Measurements from ENCODE around the gene KDM6A. TPM values are rescaled to one million over a fixed set of nuclear protein-coding genes. Genes with fewer than 3 reads are reported as not detected.
"Not testable (repeated sequence)": the region's sequence is repeated elsewhere in the genome, so short reads cannot be mapped to it uniquely, and the experiment has no call there.

Gene KDM6A
- polyA plus RNA-seq, 1 experiment: 9.9 TPM

- ChIA-PET POLR2A (no interaction called here), CTCF (no interaction called here)
- Histone ChIP-seq H3K9me3 (ENCODE audit: control insufficient read depth, insufficient read depth, low read length) (peaks cover 2% of the 10 kb centered on the region; the same call in 1 of the 2 replicates), H3K4me3 (ENCODE audit: low read depth, low read length) (no peak overlapping the region), H3K27me3 (ENCODE audit: control insufficient read depth, insufficient read depth, low read length) (no peaks in the 10 kb centered on the region), H3K27ac (ENCODE audit: low read depth, low read length) (no peak overlapping the region)
- TF ChIP-seq CTCF (IDR thresholded peaks at IDR 0.05; ENCODE audit: low read depth, low read length): peak; percentile 35
- DNase-seq (ENCODE audit: low read depth, low spot score): no peak
These were observed 31.6 kb downstream of the KDM6A start for GRCh38 chrX:44904542-44905115.

- Histone ChIP-seq H3K9me3 (ENCODE audit: control insufficient read depth, insufficient read depth, low read length) (peaks cover 2% of the 10 kb centered on the region; the same call in 1 of the 2 replicates), H3K4me3 (ENCODE audit: low read depth, low read length) (no peak overlapping the region), H3K27ac (ENCODE audit: low read depth, low read length) (no peak overlapping the region), H3K27me3 (ENCODE audit: control insufficient read depth, insufficient read depth, low read length) (no peaks in the 10 kb centered on the region)
- TF ChIP-seq CTCF (IDR thresholded peaks at IDR 0.05; ENCODE audit: low read depth, low read length): no peak
- no peak for DNase-seq (ENCODE audit: low read depth, low spot score)
- ChIA-PET POLR2A (no interaction called here), CTCF (no interaction called here)
These were observed 33.1 kb downstream of the KDM6A start for GRCh38 chrX:44906041-44906440.

GRCh38 chrX:44906542-44906941, 33.6 kb downstream of the KDM6A start:
- ChIA-PET CTCF (no interaction called here), POLR2A (no interaction called here)
- no peak for DNase-seq (ENCODE audit: low read depth, low spot score)

GRCh38 chrX:44908153-44908552, 35.2 kb downstream of the KDM6A start:
- H3K9me3 ChIP-seq (ENCODE audit: control insufficient read depth, insufficient read depth, low read length): peaks cover 5% of the 10 kb centered on the region; the same call in 1 of the 2 replicates
- POLR2A ChIA-PET: no interaction called here
- H3K27ac ChIP-seq (ENCODE audit: low read depth, low read length): peak overlapping the region; percentile 21
- H3K4me3 ChIP-seq (ENCODE audit: low read depth, low read length): no peak overlapping the region
- DNase-seq (ENCODE audit: low read depth, low spot score): no peak
- no peak for TF ChIP-seq CTCF (IDR thresholded peaks at IDR 0.05; ENCODE audit: low read depth, low read length)
- CTCF ChIA-PET: no interaction called here
- no peaks in the 10 kb centered on the region for H3K27me3 ChIP-seq (ENCODE audit: control insufficient read depth, insufficient read depth, low read length)

More at GRCh38 chrX:44906542-44906941, 33.6 kb downstream of the KDM6A start:
- H3K4me3 ChIP-seq (ENCODE audit: low read depth, low read length): no peak overlapping the region
- peaks cover 4% of the 10 kb centered on the region for H3K9me3 ChIP-seq (ENCODE audit: control insufficient read depth, insufficient read depth, low read length)
- no peaks in the 10 kb centered on the region for H3K27me3 ChIP-seq (ENCODE audit: control insufficient read depth, insufficient read depth, low read length)
- TF ChIP-seq CTCF (IDR thresholded peaks at IDR 0.05; ENCODE audit: low read depth, low read length): no peak
- H3K27ac ChIP-seq (ENCODE audit: low read depth, low read length): no peak overlapping the region

GRCh38 chrX:44908827-44909226, 35.8 kb downstream of the KDM6A start:
- Histone ChIP-seq H3K4me3 (ENCODE audit: low read depth, low read length) (no peak overlapping the region), H3K27me3 (ENCODE audit: control insufficient read depth, insufficient read depth, low read length) (no peaks in the 10 kb centered on the region), H3K27ac (ENCODE audit: low read depth, low read length) (no peak overlapping the region), H3K9me3 (ENCODE audit: control insufficient read depth, insufficient read depth, low read length) (peaks cover 5% of the 10 kb centered on the region; the same call in 1 of the 2 replicates)
- CTCF ChIA-PET: no interaction called here
- POLR2A ChIA-PET: no interaction called here
- TF ChIP-seq CTCF (IDR thresholded peaks at IDR 0.05; ENCODE audit: low read depth, low read length): no peak
- DNase-seq (ENCODE audit: low read depth, low spot score): no peak

GRCh38 chrX:44910508-44910907, 37.5 kb downstream of the KDM6A start:
- POLR2A ChIA-PET; DNase-seq (ENCODE audit: low read depth, low spot score); H3K4me3 ChIP-seq (ENCODE audit: low read depth, low read length); CTCF ChIA-PET; H3K9me3 ChIP-seq (ENCODE audit: control insufficient read depth, insufficient read depth, low read length); H3K27ac ChIP-seq (ENCODE audit: low read depth, low read length); H3K27me3 ChIP-seq (ENCODE audit: control insufficient read depth, insufficient read depth, low read length): not testable (repeated sequence)

GRCh38 chrX:44911074-44911600, 38.1 kb downstream of the KDM6A start:
- H3K27me3 ChIP-seq (ENCODE audit: control insufficient read depth, insufficient read depth, low read length); CTCF ChIA-PET; H3K4me3 ChIP-seq (ENCODE audit: low read depth, low read length); DNase-seq (ENCODE audit: low read depth, low spot score); POLR2A ChIA-PET; H3K27ac ChIP-seq (ENCODE audit: low read depth, low read length); H3K9me3 ChIP-seq (ENCODE audit: control insufficient read depth, insufficient read depth, low read length): not testable (repeated sequence)
